PC-9 (cell line): ENCODE measurements around the gene E2F2.

Source experiments
- EZH2 ChIP-seq: fragments of 200-600 bp; sonication (generic); IDR thresholded peaks from 2 replicates; pipeline ENCODE4 v1.8.0; 2017; ENCODE audit warnings: antibody characterized with exemption, low read depth
- TF ChIP-seq, protein P1 (sequence below): fragments of 200-600 bp; sonication (generic); conservative IDR thresholded peaks from 2 replicates; pipeline ENCODE4 v1.6.1; 2017; ENCODE audit warnings: mixed run types, antibody characterized with exemption, mild to moderate bottlenecking, moderate library complexity

DNA sequence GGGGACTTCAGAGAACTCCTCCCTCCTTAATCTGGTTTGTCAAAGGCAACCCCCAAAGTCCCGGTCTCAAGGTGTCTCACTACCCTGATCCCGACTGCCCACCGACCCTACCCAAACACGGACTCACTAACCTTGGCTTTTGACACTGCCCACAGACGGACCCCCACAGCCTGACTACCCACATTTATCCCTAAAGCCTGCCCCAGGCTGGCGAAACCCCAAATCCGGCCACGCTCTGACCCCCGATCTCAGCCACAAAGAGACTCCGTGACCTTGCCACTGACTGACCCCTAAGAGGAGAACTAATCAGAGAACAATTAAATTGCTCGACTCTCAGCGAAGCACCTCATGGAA is 23.1 kb upstream of the E2F2 start:
- TF ChIP-seq, protein P1, sequence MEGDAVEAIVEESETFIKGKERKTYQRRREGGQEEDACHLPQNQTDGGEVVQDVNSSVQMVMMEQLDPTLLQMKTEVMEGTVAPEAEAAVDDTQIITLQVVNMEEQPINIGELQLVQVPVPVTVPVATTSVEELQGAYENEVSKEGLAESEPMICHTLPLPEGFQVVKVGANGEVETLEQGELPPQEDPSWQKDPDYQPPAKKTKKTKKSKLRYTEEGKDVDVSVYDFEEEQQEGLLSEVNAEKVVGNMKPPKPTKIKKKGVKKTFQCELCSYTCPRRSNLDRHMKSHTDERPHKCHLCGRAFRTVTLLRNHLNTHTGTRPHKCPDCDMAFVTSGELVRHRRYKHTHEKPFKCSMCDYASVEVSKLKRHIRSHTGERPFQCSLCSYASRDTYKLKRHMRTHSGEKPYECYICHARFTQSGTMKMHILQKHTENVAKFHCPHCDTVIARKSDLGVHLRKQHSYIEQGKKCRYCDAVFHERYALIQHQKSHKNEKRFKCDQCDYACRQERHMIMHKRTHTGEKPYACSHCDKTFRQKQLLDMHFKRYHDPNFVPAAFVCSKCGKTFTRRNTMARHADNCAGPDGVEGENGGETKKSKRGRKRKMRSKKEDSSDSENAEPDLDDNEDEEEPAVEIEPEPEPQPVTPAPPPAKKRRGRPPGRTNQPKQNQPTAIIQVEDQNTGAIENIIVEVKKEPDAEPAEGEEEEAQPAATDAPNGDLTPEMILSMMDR = no peak
- no peak for TF ChIP-seq EZH2
